Activated CD8-positive, alpha-beta T cell treated with anti-CD3 and anti-CD28 coated beads for 36 hours (primary cell): ENCODE measurements around the gene BZW2. TPM values are rescaled to one million over a fixed set of nuclear protein-coding genes. Genes with fewer than 3 reads are reported as not detected.

Experiments
- ATAC-seq: fragments of 200-7000 bp; cut with Tn5 transposase; one replicate; pipeline ENCODE4 v1.10.0; 2021; ENCODE audit warnings: mild to moderate bottlenecking, moderate library complexity
- CTCF ChIA-PET: fragments of 350-600 bp; sonication (Branson Sonifier 250); formaldehyde crosslinking; loops from one replicate; lab custom pipeline; 2021; ENCODE audit warnings: antibody characterized with exemption; lab: Charles Lee
- POLR2A ChIA-PET: fragments of 350-600 bp; sonication (Branson Sonifier 250); formaldehyde crosslinking; loops from one replicate; lab custom pipeline; 2021; ENCODE audit warnings: antibody characterized with exemption; lab: Charles Lee
- DNase-seq: peaks from one replicate; pipeline ENCODE4 v3.0.0-alpha.2; 2020
- H3K27ac Mint-ChIP-seq: one replicate; pipeline ENCODE4 v1.8.0; 2021; ENCODE audit warnings: mild to moderate bottlenecking, mixed read lengths
- H3K27me3 Mint-ChIP-seq: one replicate; pipeline ENCODE4 v1.8.0; 2021; ENCODE audit warnings: mixed read lengths
- H3K36me3 Mint-ChIP-seq: one replicate; pipeline ENCODE4 v1.8.0; 2021; ENCODE audit warnings: low read depth, mixed read lengths
- H3K4me1 Mint-ChIP-seq: one replicate; pipeline ENCODE4 v1.8.0; 2021; ENCODE audit warnings: low read depth, mixed read lengths
- H3K4me3 Mint-ChIP-seq: one replicate; pipeline ENCODE4 v1.8.0; 2021; ENCODE audit warnings: mild to moderate bottlenecking, moderate library complexity, mixed read lengths
- H3K9me3 Mint-ChIP-seq: one replicate; pipeline ENCODE4 v1.8.0; 2021; ENCODE audit warnings: mixed read lengths
- intact Hi-C: fragments of 100-400 bp; cut with micrococcal nuclease; formaldehyde crosslinking; loops from one replicate; pipeline ENCODE4 v1.10.0; 2022
- total RNA-seq, 2 experiments: library from RNA; stranded (reverse); gene quantifications; one replicate each; pipeline ENCODE4 v1.2.3, GENCODE V29; 2021
- TF ChIP-seq, protein P1 (sequence below): fragments of 200-600 bp; IDR thresholded peaks from one replicate; pipeline ENCODE4 v1.8.0; 2022; ENCODE audit warnings: antibody characterized with exemption, mild to moderate bottlenecking

The BZW2 gene
- total RNA-seq, 2 experiments from 2014 or later = 120 to 123 TPM

DNA sequence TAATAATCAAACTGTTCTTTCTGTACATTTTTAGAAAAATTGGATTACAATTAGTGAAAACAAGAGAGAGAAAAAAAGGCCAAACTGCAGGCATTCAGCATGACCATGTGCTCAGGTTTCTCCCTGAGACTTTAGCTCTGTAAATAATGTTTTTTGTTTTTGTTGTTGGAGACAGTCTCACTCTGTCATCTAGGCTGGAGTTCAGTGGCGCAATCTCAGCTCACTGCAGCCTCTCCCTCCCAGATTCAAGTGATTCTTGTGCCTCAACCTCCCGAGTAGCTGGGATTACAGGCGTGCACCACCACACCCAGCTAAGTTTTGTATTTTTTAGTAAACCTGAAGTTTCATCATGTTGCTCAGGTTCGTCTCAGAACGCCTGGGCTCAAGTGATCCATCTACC, 23.0 kb downstream of the BZW2 start:
- TF ChIP-seq, protein P1, sequence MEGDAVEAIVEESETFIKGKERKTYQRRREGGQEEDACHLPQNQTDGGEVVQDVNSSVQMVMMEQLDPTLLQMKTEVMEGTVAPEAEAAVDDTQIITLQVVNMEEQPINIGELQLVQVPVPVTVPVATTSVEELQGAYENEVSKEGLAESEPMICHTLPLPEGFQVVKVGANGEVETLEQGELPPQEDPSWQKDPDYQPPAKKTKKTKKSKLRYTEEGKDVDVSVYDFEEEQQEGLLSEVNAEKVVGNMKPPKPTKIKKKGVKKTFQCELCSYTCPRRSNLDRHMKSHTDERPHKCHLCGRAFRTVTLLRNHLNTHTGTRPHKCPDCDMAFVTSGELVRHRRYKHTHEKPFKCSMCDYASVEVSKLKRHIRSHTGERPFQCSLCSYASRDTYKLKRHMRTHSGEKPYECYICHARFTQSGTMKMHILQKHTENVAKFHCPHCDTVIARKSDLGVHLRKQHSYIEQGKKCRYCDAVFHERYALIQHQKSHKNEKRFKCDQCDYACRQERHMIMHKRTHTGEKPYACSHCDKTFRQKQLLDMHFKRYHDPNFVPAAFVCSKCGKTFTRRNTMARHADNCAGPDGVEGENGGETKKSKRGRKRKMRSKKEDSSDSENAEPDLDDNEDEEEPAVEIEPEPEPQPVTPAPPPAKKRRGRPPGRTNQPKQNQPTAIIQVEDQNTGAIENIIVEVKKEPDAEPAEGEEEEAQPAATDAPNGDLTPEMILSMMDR = no peak
- CTCF ChIA-PET = interaction anchor here (1.2 kb wide), 1 partner anchor 36 kb away, joined by 3 read pairs; no protein-coding TSS in a partner anchor
- peaks cover 2% of the 10 kb centered on the region for H3K9me3 Mint-ChIP-seq
- H3K36me3 Mint-ChIP-seq = peaks cover 71% of the 10 kb centered on the region
- no peak overlapping the region for H3K4me3 Mint-ChIP-seq
- POLR2A ChIA-PET = no interaction called here
- intact Hi-C loops = loop anchor here (2.0 kb wide), 1 partner anchor 48 kb away; no protein-coding TSS in a partner anchor
- H3K27ac Mint-ChIP-seq = no peak overlapping the region
- ATAC-seq = no peak
- DNase-seq = no peak
- no peaks in the 10 kb centered on the region for H3K27me3 Mint-ChIP-seq
- H3K4me1 Mint-ChIP-seq = peaks cover 34% of the 10 kb centered on the region

DNA sequence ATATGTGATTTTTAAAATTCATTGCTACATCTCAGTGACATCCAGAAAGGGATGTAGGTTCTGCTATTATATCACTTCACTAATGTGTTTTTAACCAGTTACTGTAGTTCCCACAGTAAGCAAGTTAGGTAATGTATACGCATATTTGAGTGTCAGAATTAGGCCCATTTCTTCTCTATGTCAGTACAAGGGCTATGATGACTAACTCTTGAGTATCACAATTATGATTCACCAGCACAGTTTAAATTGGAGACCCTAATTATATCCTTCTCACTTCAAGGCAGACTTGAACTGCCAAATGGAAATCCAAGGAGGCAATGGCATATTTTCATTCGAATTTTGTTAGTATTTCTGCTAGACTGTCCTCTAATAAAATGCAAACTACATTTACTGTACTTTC, 23.6 kb downstream of the BZW2 start:
- CTCF ChIA-PET = interaction anchor here (1.2 kb wide), 1 partner anchor 36 kb away, joined by 3 read pairs; no protein-coding TSS in a partner anchor
- TF ChIP-seq, protein P1 = no peak
- Mint-ChIP-seq H3K4me1 (peaks cover 32% of the 10 kb centered on the region), H3K27me3 (no peaks in the 10 kb centered on the region), H3K36me3 (peaks cover 66% of the 10 kb centered on the region), H3K9me3 (peaks cover 2% of the 10 kb centered on the region), H3K27ac (no peak overlapping the region), H3K4me3 (no peak overlapping the region)
- no peak for DNase-seq
- intact Hi-C loops = loop anchor here (2.0 kb wide), 1 partner anchor 49 kb away; no protein-coding TSS in a partner anchor
- no peak for ATAC-seq
- POLR2A ChIA-PET = no interaction called here

DNA sequence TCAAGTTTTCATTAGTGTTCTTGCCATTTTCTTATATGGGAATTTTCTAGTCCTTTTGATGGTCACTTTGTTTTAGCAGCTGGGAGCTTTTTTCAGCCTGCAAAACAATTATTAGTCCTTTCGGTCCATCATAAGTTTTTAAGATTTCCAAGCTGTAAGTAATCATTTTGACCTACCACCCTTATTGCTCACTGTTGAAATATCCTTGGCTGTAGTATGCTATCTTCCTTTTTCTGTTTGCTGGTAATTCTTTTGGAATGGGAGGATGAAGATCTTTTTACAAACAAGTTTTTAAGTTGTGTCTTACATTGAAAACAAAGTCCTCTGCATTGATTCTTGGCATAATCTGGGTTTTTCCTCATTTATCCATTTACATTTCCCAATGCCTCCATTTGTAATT, 24.0 kb downstream of the BZW2 start:
- intact Hi-C loops = no loop called here
- H3K4me1 Mint-ChIP-seq = peaks cover 32% of the 10 kb centered on the region
- H3K36me3 Mint-ChIP-seq = peaks cover 64% of the 10 kb centered on the region
- H3K4me3 Mint-ChIP-seq = no peak overlapping the region
- POLR2A ChIA-PET = no interaction called here
- H3K9me3 Mint-ChIP-seq = peaks cover 2% of the 10 kb centered on the region
- no peak overlapping the region for H3K27ac Mint-ChIP-seq
- TF ChIP-seq, protein P1 = no peak
- ATAC-seq (no peak), DNase-seq (no peak)
- CTCF ChIA-PET = interaction anchor here (1.2 kb wide), 1 partner anchor 37 kb away, joined by 3 read pairs; no protein-coding TSS in a partner anchor
- no peaks in the 10 kb centered on the region for H3K27me3 Mint-ChIP-seq

DNA sequence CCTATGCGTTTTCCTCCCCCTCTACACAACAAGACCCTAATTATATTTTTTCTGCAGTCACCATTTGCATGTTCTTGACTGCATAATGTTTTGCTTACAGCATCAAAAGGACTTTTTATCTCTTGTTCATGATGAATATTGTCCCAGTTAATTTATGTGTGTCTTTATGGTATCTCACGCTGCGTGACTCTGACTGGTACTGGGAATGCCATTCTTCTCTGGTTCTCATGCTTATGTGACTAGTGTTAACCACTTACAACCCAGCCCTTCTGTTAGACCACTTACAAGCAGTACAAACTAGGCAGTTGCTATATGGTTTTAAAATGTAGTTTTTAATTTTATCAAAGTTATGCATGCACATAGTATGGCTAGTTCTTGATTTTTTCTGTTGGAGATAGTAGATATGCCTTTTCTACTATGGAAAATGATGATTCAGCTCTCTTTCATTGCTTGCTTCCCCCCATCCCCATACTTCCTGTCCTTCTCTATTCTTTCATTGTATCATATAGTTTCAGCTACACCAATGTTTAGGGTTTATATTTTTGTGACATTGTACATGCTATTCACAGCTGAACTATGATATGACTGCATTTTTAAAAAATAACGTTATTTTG, 24.9 kb downstream of the BZW2 start:
- no peak for ATAC-seq
- Mint-ChIP-seq H3K27ac (no peak overlapping the region), H3K36me3 (peaks cover 66% of the 10 kb centered on the region), H3K9me3 (peaks cover 2% of the 10 kb centered on the region), H3K4me1 (peaks cover 29% of the 10 kb centered on the region), H3K4me3 (no peak overlapping the region), H3K27me3 (no peaks in the 10 kb centered on the region)
- ChIA-PET POLR2A (interaction anchor here (0.9 kb wide), 1 partner anchor 25 kb away, joined by 3 read pairs; the partner anchor contains the start of genes ANKMY2 and BZW2), CTCF (interaction anchor here (0.9 kb wide), 1 partner anchor 15 kb away, joined by 4 read pairs; no protein-coding TSS in a partner anchor)
- no peak for DNase-seq
- intact Hi-C loops = no loop called here
- TF ChIP-seq, protein P1 = no peak

DNA sequence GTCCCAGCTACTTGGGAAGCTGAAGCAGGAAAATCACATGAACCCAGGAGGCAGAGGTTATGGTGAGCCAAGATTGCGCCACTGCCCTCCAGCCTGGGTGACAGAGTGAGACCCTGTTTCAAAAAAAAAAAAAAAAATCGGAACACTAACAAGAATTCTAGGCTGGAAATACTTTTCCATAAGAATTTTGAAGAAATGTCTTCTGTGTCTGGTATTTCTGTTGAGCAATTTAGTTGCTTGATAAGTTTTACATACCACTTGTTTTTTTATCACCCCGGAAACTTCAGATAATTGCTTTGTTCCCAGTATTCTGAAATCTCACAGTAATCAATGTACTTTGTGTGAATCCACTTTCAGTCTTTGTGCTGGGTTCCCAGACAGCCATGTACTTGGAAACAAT, 25.8 kb downstream of the BZW2 start:
- Mint-ChIP-seq H3K4me1 (peaks cover 29% of the 10 kb centered on the region), H3K27ac (no peak overlapping the region), H3K4me3 (no peak overlapping the region), H3K36me3 (peaks cover 68% of the 10 kb centered on the region), H3K9me3 (peaks cover 2% of the 10 kb centered on the region), H3K27me3 (no peaks in the 10 kb centered on the region)
- intact Hi-C loops = no loop called here
- ChIA-PET POLR2A (no interaction called here), CTCF (no interaction called here)
- ATAC-seq (no peak), DNase-seq (no peak)
- TF ChIP-seq, protein P1 = no peak
